Dermis microvascular lymphatic vessel endothelial cell (primary cell): ENCODE data around the gene LNX2. TPM values are rescaled to one million over a fixed set of nuclear protein-coding genes. Genes with fewer than 3 reads are reported as not detected.

Experiments used
- DNase-seq, 2 donors: peaks; one replicate each; pipeline versions ENCODE4 v3.0.0 to v3.0.0-alpha.2; 2010; ENCODE audit warnings: low read depth in 2 of 2
- total RNA-seq: library from RNA; depleted of rRNA; stranded (reverse); fragments of >200 nt; gene quantifications from 2 replicates; pipeline ENCODE4 v1.2.1, GENCODE V29; 2014

The LNX2 gene
- total RNA-seq, 1 donor from 2014 or later: 9.0 TPM

DNA sequence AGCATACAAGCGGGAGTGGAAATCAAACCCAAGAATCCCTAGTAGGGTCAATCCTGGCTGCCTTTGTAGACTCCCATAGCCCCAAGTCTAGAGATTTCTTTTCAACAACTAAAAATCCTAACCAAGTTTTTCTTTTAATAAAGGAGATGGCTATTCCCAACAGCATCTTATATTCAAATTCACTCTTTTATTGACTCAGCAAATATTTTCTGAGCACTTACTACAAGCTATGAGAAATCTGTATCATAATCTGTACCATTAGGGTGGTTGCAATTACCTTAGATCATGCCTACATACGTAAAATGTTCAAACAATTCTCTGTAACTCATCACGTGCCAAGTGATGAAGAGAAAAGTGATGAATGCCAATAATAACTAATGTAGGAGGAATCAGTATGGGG, 54.5 kb downstream of the LNX2 start:
- DNase-seq: no peak

DNA sequence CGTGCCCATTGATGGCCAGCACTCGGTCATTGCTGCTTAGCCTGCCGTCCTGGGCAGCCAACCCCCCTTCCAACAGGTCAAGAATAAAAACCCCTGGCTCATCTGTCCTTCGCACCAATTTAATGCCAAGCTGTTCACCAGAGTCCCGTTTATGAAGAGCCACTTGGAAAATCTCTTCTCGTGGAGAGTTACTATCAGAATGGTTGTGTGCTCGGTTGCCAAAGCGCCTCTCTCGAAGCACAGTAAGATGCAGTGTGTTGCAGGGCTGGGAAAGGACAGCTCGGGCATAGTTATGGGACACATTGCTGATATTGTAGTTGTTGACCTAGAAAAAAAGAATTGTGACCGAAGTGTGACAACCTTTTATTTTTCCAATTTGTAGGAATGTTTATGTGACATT, 57.9 kb downstream of the LNX2 start:
- no peak for DNase-seq

DNA sequence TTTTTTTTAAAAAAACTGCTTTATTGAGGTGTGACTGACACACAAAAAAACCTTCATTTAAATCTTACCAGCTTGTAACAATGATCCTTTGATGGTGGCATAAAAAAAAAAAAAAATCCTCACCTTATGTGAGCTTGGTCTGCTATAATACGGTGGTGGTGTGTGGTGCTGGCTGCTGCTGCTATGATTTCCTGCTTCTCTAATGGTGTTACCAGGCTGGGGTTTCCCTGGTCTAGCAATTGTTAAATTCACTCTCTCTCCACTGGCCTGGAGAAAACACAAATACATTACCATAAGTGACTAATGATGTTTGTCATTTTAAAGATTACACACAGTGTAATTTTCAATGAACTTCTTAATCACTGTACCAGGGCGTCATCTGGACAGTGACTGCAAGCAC, 60.6 kb downstream of the LNX2 start:
- no peak for DNase-seq

DNA sequence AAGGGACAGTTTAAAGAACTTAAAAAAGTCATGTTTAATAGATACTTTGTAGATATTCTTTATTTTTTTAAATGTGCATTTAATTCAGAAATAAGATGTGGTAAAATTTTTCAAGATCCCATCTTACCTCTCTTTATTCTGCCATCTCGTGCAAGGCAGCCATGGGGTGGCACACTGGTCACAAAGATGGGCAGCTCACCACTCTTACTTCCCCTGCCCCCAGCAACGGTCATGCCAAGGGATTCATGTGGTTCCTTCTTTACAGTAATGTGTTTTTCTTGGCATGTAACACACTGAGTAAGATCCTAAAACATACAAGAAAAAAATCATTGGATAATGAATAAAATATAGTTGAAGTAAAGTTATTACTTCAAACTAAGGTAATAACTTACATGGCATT, 64.2 kb downstream of the LNX2 start:
- peak; percentile 49 to 90 for DNase-seq

DNA sequence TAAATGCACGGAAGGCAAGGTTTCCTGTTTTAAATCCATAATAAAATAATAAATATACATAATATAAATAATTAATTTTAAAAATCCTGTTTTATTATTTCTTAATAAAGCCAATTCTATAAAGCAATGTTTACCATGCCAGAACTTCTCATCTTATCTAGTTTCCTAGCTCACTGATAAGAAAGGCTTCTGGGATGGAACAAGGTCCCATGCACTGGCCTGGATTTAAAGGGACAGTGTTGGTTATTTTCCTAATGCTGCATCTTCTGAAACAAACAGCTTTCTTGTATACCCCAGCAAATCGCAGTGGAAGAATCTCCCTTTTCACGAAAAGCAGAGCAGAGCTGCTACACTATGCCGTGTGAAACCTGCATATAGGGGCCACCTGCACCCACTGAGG, 68.8 kb downstream of the LNX2 start:
- no peak for DNase-seq

DNA sequence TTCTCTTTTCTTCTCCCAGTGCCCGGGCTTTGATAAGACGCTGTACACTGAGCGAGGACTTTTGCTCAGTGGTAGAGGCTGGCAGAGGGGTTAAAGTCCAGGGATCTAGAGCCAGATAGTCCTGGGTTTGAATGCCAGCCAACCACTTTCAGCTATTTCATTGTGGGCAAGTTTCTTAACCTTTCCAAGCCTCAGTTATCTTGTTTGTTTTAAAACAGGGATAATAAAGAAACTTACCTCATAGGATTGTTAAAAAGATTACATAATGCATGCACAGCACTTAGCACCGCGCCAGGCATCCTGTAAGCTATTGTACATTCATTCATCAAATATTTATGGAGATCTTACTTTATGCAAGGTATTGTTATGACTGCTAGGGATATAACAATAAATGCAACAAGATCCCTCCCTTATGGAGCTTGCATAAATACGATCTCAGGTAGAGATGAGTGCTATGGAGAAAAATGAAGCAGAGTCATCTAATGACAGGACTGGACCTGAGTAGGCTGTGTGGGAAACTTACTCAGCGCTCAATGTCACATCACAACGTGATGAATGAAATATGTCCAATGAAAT, 70.8 kb downstream of the LNX2 start:
- no peak for DNase-seq

DNA sequence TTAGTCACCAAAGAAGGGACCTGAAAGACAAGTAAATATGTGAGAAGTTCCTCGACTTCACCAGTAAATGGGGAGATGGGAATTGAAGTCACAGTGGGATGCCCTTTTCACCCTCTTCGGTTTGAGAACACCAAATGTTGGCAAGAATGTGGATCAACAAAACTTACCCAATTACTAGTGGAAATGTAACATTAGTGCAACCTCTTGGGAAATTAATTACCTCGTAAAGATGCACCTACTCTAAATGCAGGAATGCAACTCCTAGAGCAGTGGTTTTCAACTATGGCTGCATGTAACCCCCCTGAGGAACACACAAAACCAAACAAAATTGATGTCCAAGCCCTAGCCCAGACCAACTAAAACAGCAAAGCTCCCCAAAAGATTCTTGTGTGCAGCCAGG, 78.1 kb downstream of the LNX2 start:
- DNase-seq: no peak

DNA sequence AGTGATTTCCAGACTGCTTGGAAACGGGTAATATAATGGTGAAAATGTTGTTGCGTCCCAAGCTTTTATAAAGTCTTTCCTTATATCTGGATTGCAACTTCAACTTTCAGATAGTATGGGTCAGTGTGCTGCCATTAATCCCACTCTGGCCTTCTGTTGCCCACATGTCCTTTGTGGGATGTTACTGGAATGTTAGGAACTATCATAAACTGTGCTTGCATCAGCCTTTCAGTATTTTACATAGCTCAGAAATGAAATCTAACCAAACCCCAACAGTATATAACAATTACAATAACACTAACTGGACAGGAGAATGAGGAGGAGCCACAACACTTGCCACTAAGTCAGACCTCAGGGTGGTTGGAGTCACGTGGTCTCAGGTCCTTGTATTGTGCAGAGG, 78.9 kb downstream of the LNX2 start:
- no peak for DNase-seq

DNA sequence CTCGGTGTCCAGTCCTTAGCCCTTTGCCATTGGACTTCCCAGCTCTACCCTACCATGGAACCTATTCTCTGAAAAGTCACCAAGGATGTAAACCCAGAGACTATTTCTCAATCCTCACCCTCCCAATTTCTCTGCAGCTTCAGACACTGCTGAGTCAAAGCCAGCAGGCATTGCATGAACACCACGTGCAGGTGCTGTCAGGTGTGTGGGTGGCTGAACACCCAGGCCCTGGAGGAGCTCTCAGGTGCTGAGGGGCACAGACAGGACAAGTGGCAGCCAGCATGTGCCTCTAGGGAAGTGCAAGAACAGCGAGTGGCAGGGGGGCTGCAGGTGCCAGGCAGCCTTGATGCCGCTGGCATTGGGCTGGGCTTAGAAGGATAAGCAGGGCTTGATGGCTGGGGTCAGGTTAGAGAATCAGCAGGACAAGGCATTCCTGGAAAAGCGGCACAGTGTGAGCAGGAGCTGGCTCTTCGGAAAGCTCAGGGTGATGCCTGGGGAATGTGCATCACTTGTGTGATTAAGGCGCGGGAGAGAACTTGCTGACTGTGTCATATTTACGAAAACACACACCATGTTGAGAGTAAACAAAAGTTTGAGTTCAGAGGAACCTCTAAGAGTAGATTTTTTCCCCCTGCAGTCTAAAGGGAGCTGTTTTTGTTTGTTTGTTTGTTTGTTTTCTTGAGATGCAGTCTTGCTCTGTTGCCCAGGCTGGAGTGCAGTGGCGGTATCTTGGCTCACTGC, 83.8 kb downstream of the LNX2 start:
- no peak for DNase-seq

DNA sequence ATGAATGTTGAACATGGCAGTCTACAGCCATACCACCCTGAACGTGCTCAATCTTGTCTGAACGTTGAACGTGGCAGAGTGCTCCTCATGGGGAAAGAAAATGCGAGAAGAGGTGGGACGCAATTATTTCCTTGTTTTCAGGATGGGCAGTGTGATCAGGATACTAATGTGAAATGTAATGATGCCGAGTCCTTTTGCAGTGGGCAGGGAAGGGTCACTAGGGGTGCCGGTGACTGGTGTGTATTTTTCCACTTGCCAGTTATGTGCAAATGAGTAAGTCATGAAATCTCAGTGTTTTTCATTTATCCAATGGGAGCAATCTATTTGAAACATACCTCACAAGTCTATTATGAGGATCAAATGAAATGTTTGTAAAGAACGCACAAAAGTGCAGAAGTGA, 84.8 kb downstream of the LNX2 start:
- no peak for DNase-seq

DNA sequence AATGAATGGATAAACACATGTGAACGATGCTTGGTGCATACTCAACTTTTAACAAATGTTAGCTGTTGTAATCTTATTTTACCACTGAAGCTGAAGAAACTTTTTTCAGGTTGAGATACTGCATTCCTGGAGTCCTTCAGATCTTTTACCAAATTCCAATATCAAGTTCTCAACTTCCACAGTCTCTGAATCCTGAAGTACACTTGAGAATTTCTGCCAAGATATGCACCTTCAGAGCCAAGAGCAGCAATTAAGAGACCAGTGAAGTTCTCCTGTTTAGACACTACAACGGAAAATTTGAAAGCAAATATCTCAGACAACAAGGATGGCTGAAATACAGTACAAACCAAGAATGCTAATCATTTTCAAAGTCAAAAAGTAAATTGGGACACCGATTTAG, 85.3 kb downstream of the LNX2 start:
- no peak for DNase-seq

DNA sequence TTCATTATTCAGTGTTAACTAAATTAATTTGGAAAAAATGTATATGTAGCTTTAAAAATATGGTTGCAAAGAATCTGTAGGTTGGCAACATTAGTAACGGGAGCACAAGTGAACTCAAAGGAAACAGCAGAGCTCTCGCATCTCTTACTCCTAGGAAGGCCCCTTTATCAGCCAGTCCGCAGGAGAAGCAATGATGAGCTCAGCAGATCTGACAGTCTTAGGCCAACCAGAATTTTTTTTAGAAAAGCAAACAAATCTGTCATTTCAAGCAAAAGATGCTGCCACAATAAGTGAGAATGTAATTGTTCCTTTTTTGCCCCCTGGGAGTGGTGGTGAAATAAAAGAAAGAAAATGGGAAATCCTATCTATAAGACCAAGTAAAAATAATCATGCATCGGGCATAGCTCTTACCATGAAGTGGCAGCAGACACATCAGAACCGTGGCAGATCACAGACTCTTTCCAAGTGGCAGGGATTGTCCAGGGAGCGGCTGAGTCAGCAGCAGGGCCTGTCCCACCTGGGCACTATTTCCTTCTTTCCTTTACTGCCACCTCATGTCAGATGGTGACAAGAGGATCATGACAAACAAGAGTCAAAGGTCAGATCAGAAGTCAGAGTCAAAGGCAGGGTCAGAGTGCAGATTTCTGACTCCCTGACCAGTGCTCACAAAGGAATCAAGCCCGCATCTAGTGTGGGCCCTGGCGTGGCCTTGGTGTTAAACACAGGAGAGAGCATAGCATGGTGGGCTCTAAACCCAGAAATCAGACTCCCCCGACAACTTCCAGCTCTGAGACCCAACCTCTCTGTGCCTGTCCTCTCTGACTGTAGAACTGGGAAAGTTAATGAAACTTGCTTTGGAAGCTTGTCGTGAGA, 86.0 kb downstream of the LNX2 start:
- DNase-seq: no peak

DNA sequence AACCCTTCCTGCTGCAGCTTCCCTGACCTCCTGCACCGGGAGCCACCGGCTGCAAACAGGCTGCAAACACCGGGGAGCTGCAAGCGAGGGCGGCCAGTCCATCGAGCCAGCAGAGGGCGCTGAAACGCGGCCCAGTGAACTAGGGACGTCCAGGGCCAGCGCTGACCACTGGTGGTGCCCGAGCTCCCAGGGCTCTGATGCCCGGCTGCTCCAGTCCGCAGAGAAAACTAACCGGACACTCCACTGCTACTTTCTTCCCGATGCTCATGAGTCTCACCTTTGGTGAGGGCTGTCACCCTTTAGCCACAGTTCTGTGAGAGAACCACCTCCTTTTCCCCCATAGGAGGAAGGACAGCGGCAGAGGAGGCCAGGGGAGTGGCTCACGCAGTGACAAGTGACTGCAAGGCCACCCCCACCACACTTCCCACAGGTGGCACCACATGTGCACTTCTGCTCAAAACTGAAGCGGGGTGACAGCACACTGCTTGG, 87.1 kb downstream of the LNX2 start:
- DNase-seq: peak; percentile 52 to 76

DNA sequence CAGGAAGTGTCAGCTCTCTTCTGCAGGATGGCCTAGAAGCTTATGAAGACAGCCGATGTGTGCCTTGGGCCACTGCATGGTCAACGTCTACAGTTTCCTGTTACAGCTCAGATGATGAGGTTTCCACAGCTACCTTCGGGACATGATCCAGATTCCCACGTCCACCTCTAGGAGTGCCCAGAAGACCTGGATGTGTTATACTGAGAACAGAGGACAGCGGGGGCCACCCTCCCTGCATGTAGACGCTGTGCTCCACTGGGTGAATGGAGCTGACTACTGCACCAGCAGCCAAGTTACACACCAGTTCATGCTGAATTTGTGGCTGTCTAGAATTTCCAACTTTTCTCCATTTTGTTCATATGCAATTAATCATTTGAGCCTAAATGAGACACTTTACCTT, 91.4 kb downstream of the LNX2 start:
- no peak for DNase-seq

DNA sequence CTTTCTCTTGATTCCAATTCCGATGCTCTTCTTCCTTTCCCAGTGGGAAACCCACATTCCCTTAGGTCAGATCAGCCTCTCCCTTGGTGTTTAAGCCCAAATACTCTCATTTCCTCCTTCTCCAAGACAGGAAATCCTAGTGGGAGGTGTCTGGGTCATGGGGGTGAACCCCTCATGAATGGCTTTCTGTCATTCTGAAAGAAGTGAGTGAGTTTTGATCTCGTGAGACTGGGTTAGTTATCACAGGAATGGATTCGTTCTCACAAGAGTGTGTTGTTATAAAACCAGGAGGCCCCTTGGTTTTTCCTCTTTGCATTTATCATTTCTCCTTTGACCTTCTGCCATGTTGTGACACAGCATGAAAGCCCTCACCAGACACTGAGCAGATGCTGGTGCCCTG, 93.8 kb downstream of the LNX2 start:
- DNase-seq: no peak

DNA sequence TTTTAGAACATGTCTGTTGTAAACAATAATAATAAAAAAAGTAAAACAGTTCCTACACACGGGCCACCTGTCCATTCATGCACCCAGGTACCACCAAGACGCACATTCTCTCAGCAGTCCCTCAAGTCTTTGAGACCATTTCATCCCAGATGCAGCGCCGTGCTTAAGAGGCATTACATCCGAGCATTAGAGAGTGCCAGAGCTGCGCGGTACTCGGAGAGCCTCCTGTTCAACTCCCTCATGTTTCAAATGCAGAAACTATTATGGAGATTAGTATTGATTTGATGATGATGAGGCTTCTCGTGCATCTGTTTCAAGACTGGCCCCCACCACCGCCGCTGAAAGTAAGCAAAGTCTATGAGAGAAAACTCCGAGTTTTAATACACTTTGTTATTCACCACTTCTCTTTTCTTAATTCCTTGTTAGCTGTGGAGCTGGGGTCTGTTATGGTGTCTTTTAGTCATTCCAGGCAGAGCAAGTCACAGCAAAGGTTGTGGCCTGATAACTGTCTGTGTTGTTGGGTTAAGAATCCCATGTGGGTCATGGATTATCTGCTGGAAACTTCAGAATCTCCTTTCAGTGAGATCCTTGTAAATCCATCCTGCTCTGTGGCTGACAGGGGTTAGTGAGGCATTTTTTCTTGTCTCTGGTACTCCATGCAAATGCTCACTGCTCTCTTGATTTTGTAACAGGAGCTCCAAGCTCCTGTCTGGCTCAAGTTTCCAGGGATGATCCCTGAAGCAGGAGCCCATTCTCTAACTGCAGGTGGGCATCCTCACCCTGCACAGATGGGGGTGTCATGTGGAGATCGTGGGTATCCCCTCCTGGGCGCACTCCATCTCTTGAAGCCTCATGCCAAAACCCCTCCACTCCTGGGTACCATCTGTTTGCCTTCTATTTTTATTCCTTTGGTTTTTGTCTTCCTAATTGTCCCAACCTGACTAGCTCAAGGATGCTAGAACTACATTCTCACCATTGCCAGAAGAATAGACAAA, 95.1 kb downstream of the LNX2 start:
- DNase-seq: no peak

DNA sequence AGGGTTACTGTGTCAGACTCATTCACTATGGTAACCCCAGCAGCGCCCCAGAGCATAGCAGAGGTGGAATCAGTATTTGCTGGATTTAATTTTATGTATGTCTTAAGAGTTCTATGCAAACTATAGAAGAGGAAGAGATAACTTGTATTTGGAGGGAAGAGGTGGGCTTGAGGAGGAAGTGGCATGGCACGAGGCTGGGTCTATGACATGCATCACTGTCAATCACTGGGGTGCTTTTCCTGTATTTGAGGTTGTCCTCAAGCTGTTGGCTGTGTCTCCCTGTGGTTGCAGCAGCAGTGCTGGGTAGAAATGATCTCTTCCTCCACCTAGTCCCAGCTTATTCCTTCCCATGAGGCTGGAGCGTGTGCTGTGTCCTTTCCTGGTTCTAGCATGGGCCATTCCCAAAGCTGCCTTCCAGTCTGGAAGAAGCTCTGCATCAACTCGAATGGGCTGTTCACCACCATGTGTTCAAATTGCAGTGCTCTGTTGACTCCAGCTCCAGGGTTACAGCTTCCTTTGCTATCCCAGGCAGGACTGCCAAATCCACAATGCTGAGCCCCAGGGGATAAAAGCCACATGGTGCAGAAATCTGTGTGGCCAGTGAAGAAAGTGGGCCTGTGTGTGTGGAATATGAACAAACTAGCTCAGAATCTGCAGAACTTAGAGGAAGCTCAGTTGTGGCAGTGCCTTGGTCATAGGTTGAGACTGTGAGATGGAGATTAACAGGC, 96.8 kb downstream of the LNX2 start:
- DNase-seq: no peak

DNA sequence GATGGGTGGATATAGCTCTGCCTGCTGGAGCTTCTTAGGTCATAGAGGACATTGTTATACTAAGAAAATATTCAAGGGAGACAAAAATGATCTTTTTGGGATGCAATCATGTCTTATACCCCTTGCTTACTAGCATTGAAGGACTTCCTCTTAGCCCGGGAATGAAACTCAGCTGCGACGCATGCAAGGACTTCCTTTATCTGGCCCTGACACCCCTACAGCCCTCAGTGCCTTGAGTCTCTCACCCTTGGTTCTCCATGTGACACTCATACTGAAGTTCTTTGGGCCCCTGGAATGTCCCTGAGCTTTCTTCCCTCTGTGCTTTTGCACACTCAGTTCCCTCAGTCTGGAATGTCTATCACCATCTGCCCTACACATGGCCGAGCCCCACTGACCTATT, 97.5 kb downstream of the LNX2 start:
- DNase-seq: no peak

DNA sequence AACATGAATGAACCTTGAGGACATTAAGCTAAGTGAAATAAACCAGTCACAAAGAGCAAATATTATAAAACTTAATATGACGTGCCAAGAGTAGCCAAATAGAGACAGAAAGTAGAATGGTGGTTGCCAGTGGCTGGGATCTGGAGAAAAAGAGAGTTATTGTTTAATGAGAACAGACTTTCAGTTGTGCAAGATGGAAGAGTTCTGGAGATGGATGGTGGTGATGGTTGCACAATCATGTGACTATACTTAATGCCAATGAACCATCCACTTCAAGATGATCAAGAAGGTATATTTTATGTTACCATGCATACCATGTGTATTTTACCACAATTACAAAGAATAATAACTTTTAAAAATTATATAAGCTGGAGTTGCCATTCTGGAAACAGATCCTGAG, 104.2 kb downstream of the LNX2 start:
- DNase-seq: no peak

DNA sequence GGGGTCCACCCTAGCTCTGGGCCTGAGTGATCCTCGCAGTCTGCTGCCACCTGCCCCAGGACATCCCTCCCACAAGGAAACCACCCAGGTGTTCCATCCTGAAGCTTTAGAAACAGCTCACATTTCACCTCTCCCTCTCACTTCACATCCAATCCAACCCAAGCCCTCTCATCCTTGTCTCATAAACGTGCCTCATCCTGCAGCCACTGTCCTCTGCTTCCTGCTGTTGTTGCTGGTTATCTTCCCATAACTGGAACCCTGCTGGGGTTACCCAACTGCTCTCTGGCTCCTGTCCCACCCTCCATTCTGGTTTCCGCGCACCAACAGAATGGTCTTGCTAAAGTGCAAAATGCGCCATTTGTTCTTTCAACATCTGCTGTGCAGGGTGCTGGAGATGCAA, 110.2 kb downstream of the LNX2 start:
- DNase-seq: no peak

DNA sequence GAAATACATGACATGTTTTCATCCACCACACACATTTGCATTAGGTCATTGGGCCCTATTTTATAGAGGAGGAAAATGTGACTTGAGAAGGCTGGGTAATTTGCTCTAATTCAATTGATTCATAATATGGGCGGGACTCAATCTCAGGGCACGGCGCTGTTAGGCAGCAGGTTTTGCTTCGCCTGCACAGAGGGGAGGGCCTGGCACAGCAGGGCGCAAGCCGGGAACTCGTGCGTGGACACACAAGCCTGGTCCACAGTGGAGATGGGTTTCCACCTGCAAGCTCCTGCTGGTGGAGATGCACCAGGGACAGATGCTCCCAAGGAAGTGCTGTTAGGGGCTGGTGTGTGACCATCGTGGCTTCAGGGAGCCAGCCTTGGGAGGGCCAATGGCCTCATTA, 111.5 kb downstream of the LNX2 start:
- no peak for DNase-seq
